HepG2 (cell line): ENCODE results near the gene KCNJ5. TPM values are rescaled to one million over a fixed set of nuclear protein-coding genes. Genes with fewer than 3 reads are reported as not detected.

Experiments used
- ATAC-seq: fragments of 200-7000 bp; cut with Tn5 transposase; 3 replicates; pipeline ENCODE4 v1.9.1; 2020; ENCODE audit warnings: mild to moderate bottlenecking, moderate library complexity
- BruUV-seq: library from RNA; stranded (reverse); fragments of 400-500 nt; replicated peaks from 2 replicates; lab custom pipeline; 2021; lab: Mats Ljungman, UMichigan
- CTCF ChIA-PET: fragments of 300-600 bp; formaldehyde crosslinking; extraction: SDS; loops from one replicate; lab custom pipeline; 2021; ENCODE audit warnings: low total read pairs, inconsistent platforms, low intra/inter-chr PET ratio; lab: Yijun Ruan, JAX
- POLR2A ChIA-PET: fragments of 350-600 bp; sonication (Branson Sonifier 250); formaldehyde crosslinking; loops from one replicate; lab custom pipeline; 2020; ENCODE audit warnings: antibody characterized with exemption, inconsistent platforms; lab: Yijun Ruan, JAX
- DNase-seq: peaks from one replicate; pipeline ENCODE4 v3.0.0-alpha.2; 2015; ENCODE audit warnings: low spot score
- FAIRE-seq: peaks from 3 replicates; lab custom pipeline; 2011; peaks lifted over from hg19 to GRCh38; lab: Jason Lieb, UNC
- H2AFZ ChIP-seq: one replicate; pipeline ENCODE4 v1.6.1; 2011; ENCODE audit warnings: low read length, inconsistent platforms
- H3K27ac ChIP-seq: fragments of 300-600 bp; 3 replicates; pipeline ENCODE4 v1.8.0; 2011; ENCODE audit warnings: mixed run types, mild to moderate bottlenecking, mixed read lengths, low read length, inconsistent platforms; ENCODE audit not compliant: insufficient read depth; ENCODE audit errors: extremely low read length
- H3K27me3 ChIP-seq, 2 experiments: fragments of 200-600 bp in 1 of 2; 2 replicates in 1 of 2; 3 replicates in 1 of 2; pipeline versions ENCODE4 v1.6.0 to v1.8.0; 2011; ENCODE audit warnings: low read length in 2 of 2, mild to moderate bottlenecking in 2 of 2, moderate library complexity in 2 of 2, inconsistent platforms in 1 of 2; ENCODE audit not compliant: insufficient read depth in 2 of 2, control insufficient read depth in 1 of 2
- H3K36me3 ChIP-seq, 2 experiments: fragments of 200-600 bp in 1 of 2; replicated peaks in 1 of 2; 2 replicates in 1 of 2; 3 replicates in 1 of 2; pipeline versions ENCODE4 v1.5.1 to v1.8.0; 2011; ENCODE audit warnings: low read length in 2 of 2, inconsistent platforms in 1 of 2; ENCODE audit not compliant: insufficient read depth in 2 of 2, control insufficient read depth in 1 of 2
- H3K4me1 ChIP-seq: 2 replicates; pipeline ENCODE4 v1.5.1; 2012; ENCODE audit warnings: low read length, inconsistent platforms; ENCODE audit not compliant: insufficient read depth
- H3K4me2 ChIP-seq: 2 replicates; pipeline ENCODE4 v1.6.0; 2011; ENCODE audit warnings: low read depth, low read length, inconsistent platforms
- H3K4me3 ChIP-seq, 3 experiments: fragments of 200-600 bp in 1 of 3; sonication (generic), shearing (Covaris generic) in 1 of 3; replicated peaks in 1 of 3; 2 replicates each; pipeline ENCODE4 v1.5.1; 2011 to 2016; ENCODE audit warnings: low read length in 3 of 3, inconsistent platforms in 2 of 3, low read depth in 2 of 3, mild to moderate bottlenecking in 2 of 3, control low read depth in 1 of 3, mixed read lengths in 1 of 3; ENCODE audit not compliant: insufficient read depth in 1 of 3
- H3K79me2 ChIP-seq: one replicate; pipeline ENCODE4 v1.6.1; 2011; ENCODE audit warnings: low read length, inconsistent platforms; ENCODE audit not compliant: insufficient read depth
- H3K9ac ChIP-seq: 2 replicates; pipeline ENCODE4 v1.6.0; 2011; ENCODE audit warnings: mild to moderate bottlenecking, low read depth, low read length, inconsistent platforms; ENCODE audit not compliant: insufficient read depth
- H3K9me3 ChIP-seq: 2 replicates; pipeline ENCODE4 v1.5.1; 2012; ENCODE audit warnings: mild to moderate bottlenecking, low read length
- H4K20me1 ChIP-seq: 2 replicates; pipeline ENCODE4 v1.6.0; 2011; ENCODE audit warnings: inconsistent platforms, mild to moderate bottlenecking, low read length, moderate library complexity; ENCODE audit not compliant: insufficient read depth
- CEBPG ChIP-seq: IDR thresholded peaks from 2 replicates; pipeline ENCODE4 v1.6.1; 2016
- HMGA1 ChIP-seq: sonication (generic); formaldehyde crosslinking; conservative IDR thresholded peaks from 2 replicates; pipeline ENCODE4 v1.4.0; 2020; ENCODE audit warnings: missing genetic modification reagents
- KMT2A ChIP-seq: sonication (generic); formaldehyde crosslinking; IDR thresholded peaks from 2 replicates; pipeline ENCODE4 v1.4.0; 2020; ENCODE audit warnings: missing genetic modification reagents
- MTF2 ChIP-seq: sonication (generic); formaldehyde crosslinking; IDR thresholded peaks from 2 replicates; pipeline ENCODE4 v1.5.0; 2020; ENCODE audit warnings: missing genetic modification reagents, borderline replicate concordance
- ZFYVE20 ChIP-seq: sonication (generic); formaldehyde crosslinking; IDR thresholded peaks from 2 replicates; pipeline ENCODE4 v1.8.0; 2023; ENCODE audit warnings: low read depth, mild to moderate bottlenecking, moderate library complexity, missing genetic modification reagents, borderline replicate concordance
- ZNF318 ChIP-seq: sonication (generic); formaldehyde crosslinking; IDR thresholded peaks from 2 replicates; pipeline ENCODE4 v1.4.0; 2020; ENCODE audit warnings: mild to moderate bottlenecking, missing genetic modification reagents
- ZNF326 ChIP-seq: sonication (generic); formaldehyde crosslinking; IDR thresholded peaks from 2 replicates; pipeline ENCODE4 v1.4.0; 2020; ENCODE audit warnings: missing genetic modification reagents, borderline replicate concordance
- ZNF629 ChIP-seq: sonication (generic); formaldehyde crosslinking; conservative IDR thresholded peaks from 2 replicates; pipeline ENCODE4 v1.5.0; 2020; ENCODE audit warnings: missing genetic modification reagents
- WGBS: methylation state at CpG from one replicate; pipeline ENCODE4 v1.1.6; 2017; ENCODE audit warnings: low lambda C conversion rate; 5-methylcytosine and 5-hydroxymethylcytosine counted together
- in situ Hi-C: cut with HindIII; loops from 2 replicates; pipeline ENCODE4 v1.10.0; 2017; ENCODE audit warnings: low pct_unique_long_range_greater_than_20kb; ENCODE audit not compliant: extremely low pct_ligation_motif_present
- intact Hi-C: fragments of 100-400 bp; cut with micrococcal nuclease; formaldehyde crosslinking; loops from one replicate; pipeline ENCODE4 v1.10.0; 2022; ENCODE audit not compliant: unreplicated experiment
- polyA plus RNA-seq, 8 experiments: library from polyadenylated mRNA; depleted of rRNA in 3 of 8; stranded (reverse) in 7 of 8; unstranded in 1 of 8; fragments of >200 nt; fragmentation: Illumina TruSeq in 4 of 8; extraction: Trizol in 4 of 8; gene quantifications; 2 replicates each; pipeline versions ENCODE4 v1.2.1 to v1.2.3, GENCODE V29; 2011 to 2016; ENCODE audit warnings: low read depth in 4 of 8, missing spikeins in 1 of 8, mixed read lengths in 1 of 8; ENCODE audit not compliant: insufficient read depth in 1 of 8
- total RNA-seq, 5 experiments: library from RNA; depleted of rRNA; stranded (reverse); fragments of >200 nt; fragmentation: Illumina TruSeq; extraction: Trizol; gene quantifications; 2 replicates each; pipeline ENCODE4 v1.2.3, GENCODE V29; 2016; ENCODE audit warnings: low read depth in 1 of 5

The KCNJ5 gene
- total and polyA plus RNA-seq, 2 of the 13 experiments (the other 11 are each of a cell fraction or from before 2014, with no cell fraction given) = not detected

GRCh38 chr11:128898580-128899344 lies 7.6 kb downstream of the KCNJ5 start:
- intact Hi-C loops (no loop called here), in situ Hi-C loops (loop anchor here (25.0 kb wide), 1 partner anchor 789 kb away; no protein-coding TSS in a partner anchor)
- Histone ChIP-seq H3K4me3 (no peak overlapping the region), H3K36me3 (no peaks in the 10 kb centered on the region), H3K4me2 (no peak overlapping the region), H3K9me3 (no peaks in the 10 kb centered on the region), H3K79me2 (no peaks in the 10 kb centered on the region), H3K27me3 (peaks cover 0 to 12% of the 10 kb centered on the region in 2 experiments; a peak in 3 of 5 replicates), H3K9ac (no peak overlapping the region), H3K27ac (no peak overlapping the region), H2AFZ (no peak overlapping the region), H3K4me1 (peaks cover 15% of the 10 kb centered on the region), H4K20me1 (no peaks in the 10 kb centered on the region)
- no peak for DNase-seq
- CTCF ChIA-PET = no interaction called here
- no TSS peak for BruUV-seq
- no peak for ATAC-seq
- WGBS = 19% methylated on average over 13 of the region's 13 CpGs
- no peak for FAIRE-seq
- POLR2A ChIA-PET = no interaction called here
- TF ChIP-seq ZFYVE20 (CRISPR knock-in tag) = no peak
- no peak for TF ChIP-seq MTF2 (CRISPR knock-in tag)
- TF ChIP-seq HMGA1 (CRISPR knock-in tag) = no peak
- 0 out of 2 replicates have a peak, but pooled peaks have one; percentile 8 for TF ChIP-seq CEBPG (CRISPR knock-in tag)
- TF ChIP-seq KMT2A (CRISPR knock-in tag) = no peak
- no peak for TF ChIP-seq ZNF326
- TF ChIP-seq ZNF318 = no peak
- TF ChIP-seq ZNF629 = 0 out of 2 replicates have a peak, but pooled peaks have one; percentile 17
